HG03520 (cell line): ENCODE results near the gene LDLRAD2.

ENCODE experiments used
- ATAC-seq: cut with Tn5 transposase; IDR thresholded peaks from one replicate; pipeline ENCODE4 v1.9.1; 2021; ENCODE audit warnings: mild to moderate bottlenecking, moderate library complexity; ENCODE audit not compliant: unreplicated experiment

Gene LDLRAD2

GRCh38 chr1:21840981-21841380 is 28.9 kb downstream of the LDLRAD2 start:
- no peak for ATAC-seq

- no peak for ATAC-seq
These were observed 29.9 kb downstream of the LDLRAD2 start for GRCh38 chr1:21841852-21842466.

- ATAC-seq = no peak
These were observed 30.6 kb downstream of the LDLRAD2 start for GRCh38 chr1:21842606-21843162.

GRCh38 chr1:21843208-21843607 is 31.1 kb downstream of the LDLRAD2 start:
- ATAC-seq = no peak

GRCh38 chr1:21843996-21844395 is 31.9 kb downstream of the LDLRAD2 start:
- no peak for ATAC-seq

GRCh38 chr1:21845646-21846641 is 33.9 kb downstream of the LDLRAD2 start:
- no peak for ATAC-seq

- ATAC-seq = no peak
These were observed 35.4 kb downstream of the LDLRAD2 start for GRCh38 chr1:21847223-21848205.

GRCh38 chr1:21848524-21849174 is 36.6 kb downstream of the LDLRAD2 start:
- no peak for ATAC-seq

GRCh38 chr1:21849909-21850576 is 38.0 kb downstream of the LDLRAD2 start:
- ATAC-seq = no peak

GRCh38 chr1:21851430-21852250 is 39.6 kb downstream of the LDLRAD2 start:
- no peak for ATAC-seq

- ATAC-seq = no peak
These were observed 40.4 kb downstream of the LDLRAD2 start for GRCh38 chr1:21852282-21853130.

- no peak for ATAC-seq
These were observed 41.0 kb downstream of the LDLRAD2 start for GRCh38 chr1:21853131-21853427.

- no peak for ATAC-seq
These were observed 42.2 kb downstream of the LDLRAD2 start for GRCh38 chr1:21854090-21854750.

GRCh38 chr1:21854751-21855131 is 42.7 kb downstream of the LDLRAD2 start:
- ATAC-seq = no peak

GRCh38 chr1:21855257-21856096 is 43.4 kb downstream of the LDLRAD2 start:
- ATAC-seq = no peak

- ATAC-seq = no peak
These were observed 45.2 kb downstream of the LDLRAD2 start for GRCh38 chr1:21857142-21857839.
